T-helper 17 cell (primary cell): ENCODE measurements around the gene ARL10. TPM values are rescaled to one million over a fixed set of nuclear protein-coding genes. Genes with fewer than 3 reads are reported as not detected.
A peak's percentile ranks its signal among the peaks of the same experiment; 100 is the strongest.

ENCODE experiments used
- ATAC-seq: fragments of 150-1000 bp; cut with Tn5 transposase; 2 replicates; pipeline ENCODE4 v1.10.0; 2021; ENCODE audit warnings: mild to moderate bottlenecking, moderate library complexity
- DNase-seq, 3 donors: peaks; one replicate each; pipeline versions ENCODE4 v3.0.0 to v3.0.0-alpha.2; 2020 to 2021
- H3K9me3 ChIP-seq: one replicate; pipeline ENCODE4 v1.7.0; 2013; ENCODE audit warnings: low read length, mild to moderate bottlenecking; ENCODE audit not compliant: control insufficient read depth, poor library complexity, severe bottlenecking
- H3K27ac Mint-ChIP-seq: one replicate; pipeline ENCODE4 v1.8.0; 2022; ENCODE audit warnings: mild to moderate bottlenecking, moderate library complexity, mixed read lengths
- H3K27me3 Mint-ChIP-seq: one replicate; pipeline ENCODE4 v1.8.0; 2022; ENCODE audit warnings: mixed read lengths
- H3K36me3 Mint-ChIP-seq: one replicate; pipeline ENCODE4 v1.8.0; 2022; ENCODE audit warnings: low read depth, mixed read lengths
- H3K4me1 Mint-ChIP-seq: one replicate; pipeline ENCODE4 v1.8.0; 2022; ENCODE audit warnings: mild to moderate bottlenecking, mixed read lengths
- H3K4me3 Mint-ChIP-seq: one replicate; pipeline ENCODE4 v1.8.0; 2022; ENCODE audit warnings: mild to moderate bottlenecking, moderate library complexity, mixed read lengths
- total RNA-seq, 4 donors: library from RNA in 2 of 4; stranded (reverse) in 2 of 4; gene quantifications; one replicate each; pipeline ENCODE4 v1.2.3 and lab custom pipeline; 2022 to 2026

ARL10 gene
- total RNA-seq, 2 donors from 2014 or later, result 7.3 to 7.6 TPM

DNA sequence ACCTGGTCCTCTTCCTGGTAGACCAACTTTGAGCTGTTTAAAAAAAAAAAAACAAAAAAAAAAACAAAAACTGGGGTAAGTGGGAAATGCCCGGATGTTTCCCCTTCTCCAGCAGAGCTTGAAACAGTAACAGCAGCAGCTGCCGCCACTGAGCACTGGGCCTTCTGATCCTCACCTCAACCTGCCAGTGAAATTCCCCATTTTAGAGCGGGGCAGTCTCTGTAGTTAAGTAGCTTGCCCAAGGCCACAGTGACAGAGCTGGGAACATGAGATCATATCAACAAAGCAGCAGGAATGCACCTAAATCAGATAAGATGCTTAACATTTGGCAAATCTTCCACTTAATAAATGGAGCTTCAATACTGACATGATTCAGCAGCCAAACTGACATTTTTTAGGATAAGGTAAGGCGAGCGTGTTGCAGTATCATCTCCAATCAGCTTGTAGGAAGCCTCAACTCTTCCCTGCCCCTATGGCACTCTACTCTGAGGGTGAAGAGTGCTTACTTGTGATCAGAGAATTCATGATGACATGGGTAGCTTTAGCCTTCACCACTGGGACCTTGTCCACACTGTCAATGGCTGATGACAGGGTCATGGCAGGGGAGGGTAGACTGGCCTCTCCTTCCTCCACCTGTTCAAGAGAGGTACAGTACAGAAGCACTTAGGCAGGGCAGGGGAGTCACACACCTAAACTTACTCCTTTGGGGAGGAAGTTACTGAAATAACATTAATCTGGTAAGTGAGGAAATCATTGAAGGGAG is 13.0 kb upstream of the ARL10 start:
- H3K27ac Mint-ChIP-seq, result peak overlapping the region; percentile 83
- no peak for ATAC-seq

DNA sequence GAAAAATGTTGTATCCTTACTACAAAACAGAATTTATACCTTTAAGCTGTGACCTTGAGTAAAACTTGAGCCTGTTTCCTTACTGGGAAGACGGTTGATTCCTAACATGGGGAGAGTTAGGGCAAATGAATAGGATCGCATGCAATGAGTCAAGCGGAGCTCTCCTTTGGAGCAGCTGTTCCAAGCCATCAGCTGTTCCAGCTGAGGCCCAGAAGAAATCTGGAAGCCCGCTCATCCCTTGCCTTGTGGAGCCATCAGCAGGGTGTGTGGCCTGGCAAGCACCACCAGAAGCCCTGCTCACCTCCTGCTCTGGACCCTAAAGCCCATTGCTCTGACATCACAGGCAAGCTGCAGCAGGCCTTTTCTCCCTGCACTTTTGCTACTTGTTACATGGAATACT is 11.8 kb upstream of the ARL10 start:
- Mint-ChIP-seq H3K27ac (peak overlapping the region; percentile 83), H3K27me3 (no peaks in the 10 kb centered on the region), H3K4me3 (no peak overlapping the region), H3K4me1 (peaks cover 28% of the 10 kb centered on the region), H3K36me3 (peaks cover 11% of the 10 kb centered on the region)
- DNase-seq (no peak), ATAC-seq (no peak)
- no peaks in the 10 kb centered on the region for H3K9me3 ChIP-seq

More for the DNA sequence above, 13.0 kb upstream of the ARL10 start:
- no peak for DNase-seq
- H3K4me3 Mint-ChIP-seq, result no peak overlapping the region
- no peaks in the 10 kb centered on the region for H3K27me3 Mint-ChIP-seq
- peaks cover 25% of the 10 kb centered on the region for H3K4me1 Mint-ChIP-seq
- peaks cover 14% of the 10 kb centered on the region for H3K36me3 Mint-ChIP-seq
- no peaks in the 10 kb centered on the region for H3K9me3 ChIP-seq

DNA sequence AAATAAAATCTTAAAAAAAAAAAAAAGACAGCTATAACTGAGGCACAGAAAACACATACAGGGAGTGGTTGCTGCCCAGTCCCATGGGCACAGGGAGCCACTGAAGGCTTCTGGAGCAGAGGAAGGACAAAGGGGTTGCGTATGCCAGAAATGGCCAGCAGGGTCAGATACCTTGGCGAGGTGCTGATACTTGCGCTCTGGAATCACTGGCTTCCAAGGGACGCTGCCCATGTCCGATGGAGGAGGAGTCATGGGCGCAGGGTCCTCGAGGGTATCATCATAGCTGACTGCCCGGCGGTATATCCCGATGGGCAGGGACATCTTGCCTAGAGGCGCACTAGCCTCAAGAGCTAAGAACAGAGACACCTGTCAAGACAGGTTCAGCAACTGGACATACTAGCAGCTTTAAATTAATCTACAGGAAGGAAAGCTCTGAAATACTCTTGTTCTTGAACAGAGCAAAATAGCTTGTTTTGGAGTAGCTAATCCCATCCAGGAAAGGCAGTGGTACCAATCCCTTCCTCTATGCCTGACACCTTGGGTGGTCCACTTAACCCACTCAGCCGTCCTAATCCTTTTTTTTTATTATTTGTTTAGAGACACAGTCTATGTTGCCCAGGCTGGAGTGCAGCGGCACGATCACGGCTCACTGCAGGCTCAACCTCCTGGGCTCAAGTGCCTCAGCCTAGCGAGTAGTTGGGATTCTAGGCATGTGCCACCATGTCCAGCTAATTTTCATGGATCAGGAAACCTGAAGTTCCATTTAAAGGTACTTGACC is 9.7 kb upstream of the ARL10 start:
- Mint-ChIP-seq H3K4me1 (peaks cover 30% of the 10 kb centered on the region), H3K27me3 (no peaks in the 10 kb centered on the region), H3K36me3 (peaks cover 11% of the 10 kb centered on the region), H3K27ac (no peak overlapping the region), H3K4me3 (no peak overlapping the region)
- no peak for ATAC-seq
- DNase-seq, result no peak
- no peaks in the 10 kb centered on the region for H3K9me3 ChIP-seq

DNA sequence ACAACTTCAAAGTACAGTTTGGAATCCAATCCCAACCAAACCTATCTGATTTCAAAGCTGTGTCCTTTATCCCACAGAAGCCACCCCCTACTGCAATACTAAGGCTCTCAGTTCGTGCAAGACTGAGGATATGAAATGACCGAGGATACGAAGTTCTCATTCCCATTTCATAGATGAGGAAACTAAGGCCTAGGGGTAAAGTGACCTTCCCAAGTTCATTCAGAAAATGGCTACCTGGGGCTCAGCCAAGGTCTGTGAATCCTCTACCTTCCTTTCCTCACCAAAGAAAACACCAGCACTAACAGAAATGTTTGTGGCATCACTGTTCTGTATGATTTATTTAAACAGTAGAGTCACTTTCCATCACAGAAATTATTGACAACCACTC is 9.1 kb upstream of the ARL10 start:
- DNase-seq, result no peak
- no peaks in the 10 kb centered on the region for H3K9me3 ChIP-seq
- H3K36me3 Mint-ChIP-seq, result peaks cover 11% of the 10 kb centered on the region
- no peaks in the 10 kb centered on the region for H3K27me3 Mint-ChIP-seq
- ATAC-seq, result no peak
- H3K27ac Mint-ChIP-seq, result no peak overlapping the region
- no peak overlapping the region for H3K4me3 Mint-ChIP-seq
- peaks cover 35% of the 10 kb centered on the region for H3K4me1 Mint-ChIP-seq

DNA sequence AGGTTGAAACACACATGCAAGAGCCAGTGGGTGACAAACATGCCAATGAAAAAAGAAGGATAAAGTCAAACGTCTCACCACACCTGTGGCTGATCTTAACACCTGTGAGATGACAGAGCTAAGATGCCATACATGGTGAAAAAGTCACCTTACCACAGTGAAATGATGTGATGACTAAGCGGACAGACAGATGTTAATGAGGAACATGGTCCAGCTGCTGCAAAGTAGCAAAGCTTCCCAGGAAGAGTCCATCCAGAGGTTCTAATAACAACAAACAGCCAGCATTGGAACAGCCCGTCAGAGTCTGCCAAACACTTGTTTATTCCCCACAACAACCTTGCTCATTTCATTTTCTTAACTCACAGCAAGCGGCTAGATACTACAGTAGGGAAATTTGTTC is 5.6 kb upstream of the ARL10 start:
- ATAC-seq (no peak), DNase-seq (no peak)
- H3K36me3 Mint-ChIP-seq, result peaks cover 4% of the 10 kb centered on the region
- peak overlapping the region; percentile 91 for H3K27ac Mint-ChIP-seq
- peaks cover 29% of the 10 kb centered on the region for H3K4me1 Mint-ChIP-seq
- peak overlapping the region; percentile 61 for H3K4me3 Mint-ChIP-seq
- H3K27me3 Mint-ChIP-seq, result no peaks in the 10 kb centered on the region
- no peaks in the 10 kb centered on the region for H3K9me3 ChIP-seq

DNA sequence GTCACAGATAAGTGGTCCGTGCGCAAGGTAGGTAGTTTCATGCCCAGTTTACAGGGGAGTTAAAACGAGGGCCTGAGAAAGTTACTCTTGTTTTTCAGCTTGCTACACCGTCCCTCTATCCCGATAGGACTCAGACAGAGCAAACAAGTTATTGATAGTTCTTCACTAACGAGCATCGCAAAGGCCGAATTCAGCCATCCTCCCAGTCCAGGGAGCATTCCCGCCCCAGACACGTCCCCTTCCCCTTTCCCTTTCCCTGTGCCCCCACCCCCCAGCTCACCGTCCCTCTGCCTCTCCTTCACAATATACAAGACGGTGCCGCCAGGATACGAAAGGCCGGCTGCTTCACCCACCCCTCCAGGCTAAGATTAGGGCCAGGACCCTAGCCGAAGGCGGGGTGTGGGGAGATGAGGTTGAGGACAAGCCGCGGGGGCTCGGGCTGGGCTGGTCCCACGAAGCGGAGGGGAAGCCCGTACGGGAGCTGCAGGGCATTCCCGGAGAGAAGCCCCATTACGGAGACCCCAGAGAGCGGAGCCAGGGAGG is 4.3 kb upstream of the ARL10 start:
- Mint-ChIP-seq H3K27ac (peak overlapping the region; percentile 91), H3K36me3 (peaks cover 4% of the 10 kb centered on the region), H3K4me3 (peak overlapping the region; percentile 94), H3K27me3 (no peaks in the 10 kb centered on the region), H3K4me1 (peaks cover 25% of the 10 kb centered on the region)
- no peaks in the 10 kb centered on the region for H3K9me3 ChIP-seq
- DNase-seq, result no peak
- no peak for ATAC-seq

DNA sequence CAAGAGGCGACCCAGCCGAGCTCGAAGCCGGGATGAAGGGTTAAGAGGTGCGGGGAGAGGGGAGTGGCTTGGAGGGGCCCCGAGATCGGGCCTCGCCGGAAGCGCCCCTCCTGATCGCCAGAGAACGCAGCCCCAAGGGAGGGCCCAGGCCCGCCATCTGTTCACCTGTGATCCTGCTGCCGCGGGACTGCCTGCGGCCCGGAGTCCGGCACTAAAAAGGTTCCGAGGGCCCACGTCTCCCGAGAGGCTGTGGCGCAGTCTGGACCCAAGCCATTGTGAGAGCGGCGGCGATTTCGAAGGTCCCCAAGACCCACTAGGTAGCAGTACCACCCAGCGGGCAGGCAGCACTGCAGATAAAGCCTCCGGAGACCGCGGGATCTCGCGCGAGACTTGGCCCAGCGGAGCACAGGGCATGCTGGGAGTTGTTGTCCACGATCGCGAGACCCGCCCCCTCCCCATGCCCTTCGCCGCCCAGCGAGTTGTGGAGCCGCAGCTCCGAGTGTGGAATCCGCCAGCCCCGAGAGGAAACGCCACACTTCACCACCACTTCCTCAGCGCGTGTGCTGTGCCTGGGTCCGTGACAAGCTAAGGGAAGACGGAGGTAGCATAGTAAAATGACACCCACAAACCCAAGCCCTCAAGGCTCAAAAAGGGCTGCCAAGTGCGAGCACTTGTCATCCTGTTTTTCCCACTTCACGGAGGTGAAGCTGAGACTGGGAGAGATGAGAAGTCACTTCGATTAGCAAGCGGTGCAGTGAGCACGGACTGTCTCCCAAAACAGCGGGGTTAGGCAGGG is 3.7 kb upstream of the ARL10 start, which contains the start of gene KIAA1191:
KIAA1191 (minus strand) TSS at position 328 of the 796 bp plus-strand sequence. CDS start 2,256 bp downstream, outside the sequence.
- no peaks in the 10 kb centered on the region for H3K9me3 ChIP-seq
- Mint-ChIP-seq H3K27ac (peak within 1 kb of the TSS; percentile 91), H3K4me1 (peaks cover 25% of the 10 kb centered on the region), H3K36me3 (peaks cover 4% of the 10 kb centered on the region), H3K27me3 (no peaks in the 10 kb centered on the region), H3K4me3 (peak within 1 kb of the TSS; percentile 94)
- DNase-seq (peak; percentile 87 to 88 (median 87)), ATAC-seq (peak; percentile 93)

DNA sequence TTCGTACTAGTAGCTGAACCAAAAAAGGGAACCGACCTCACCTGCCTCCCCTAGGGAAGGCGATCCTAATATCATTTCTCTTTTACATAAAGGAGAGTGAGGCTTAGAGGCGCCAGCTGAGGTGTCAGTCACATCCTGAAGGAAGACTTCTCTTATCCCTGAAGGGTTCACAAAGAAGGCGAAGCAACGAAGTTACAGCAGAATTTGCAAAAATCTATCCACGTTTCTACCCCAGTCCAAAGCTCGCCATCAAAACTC is 3.1 kb upstream of the ARL10 start:
- DNase-seq, result no peak
- H3K4me3 Mint-ChIP-seq, result peak overlapping the region; percentile 94
- no peak for ATAC-seq
- no peaks in the 10 kb centered on the region for H3K27me3 Mint-ChIP-seq
- H3K36me3 Mint-ChIP-seq, result peaks cover 4% of the 10 kb centered on the region
- peak overlapping the region; percentile 91 for H3K27ac Mint-ChIP-seq
- H3K9me3 ChIP-seq, result no peaks in the 10 kb centered on the region
- H3K4me1 Mint-ChIP-seq, result peaks cover 25% of the 10 kb centered on the region

DNA sequence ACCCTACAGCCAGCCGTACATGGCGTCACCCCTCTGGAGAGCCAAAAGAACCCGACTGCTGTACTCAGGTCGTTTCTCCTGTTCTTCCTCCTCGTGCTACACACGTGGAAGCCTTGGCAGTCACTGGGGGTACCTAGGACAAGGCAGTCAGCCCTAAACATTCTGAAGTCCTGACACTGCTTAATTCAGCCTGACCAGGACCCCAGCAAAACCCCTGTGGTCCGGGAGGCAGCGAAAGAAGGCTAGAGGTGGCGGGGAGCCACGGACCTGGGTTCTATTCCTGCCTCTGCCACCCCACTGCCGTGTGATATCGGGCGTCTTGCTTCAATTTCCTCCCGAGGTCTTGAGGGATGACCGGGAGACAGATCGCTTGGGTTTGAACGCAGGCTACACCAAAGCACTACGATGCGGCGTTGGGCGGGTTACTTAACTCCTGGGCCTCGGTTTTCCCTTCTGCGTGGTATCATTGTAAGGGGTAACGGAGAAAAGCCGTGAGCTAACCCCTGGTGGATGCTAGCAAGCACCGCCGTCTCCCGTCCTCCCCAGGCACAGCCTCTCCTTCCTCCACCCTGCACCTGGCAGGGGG is 429 bp upstream of the ARL10 start:
- H3K4me1 Mint-ChIP-seq, result peaks cover 18% of the 10 kb centered on the region
- H3K9me3 ChIP-seq, result no peaks in the 10 kb centered on the region
- ATAC-seq, result no peak
- H3K4me3 Mint-ChIP-seq, result peak overlapping the region; percentile 68
- no peaks in the 10 kb centered on the region for H3K36me3 Mint-ChIP-seq
- H3K27ac Mint-ChIP-seq, result peak overlapping the region; percentile 51
- no peaks in the 10 kb centered on the region for H3K27me3 Mint-ChIP-seq
- no peak for DNase-seq

DNA sequence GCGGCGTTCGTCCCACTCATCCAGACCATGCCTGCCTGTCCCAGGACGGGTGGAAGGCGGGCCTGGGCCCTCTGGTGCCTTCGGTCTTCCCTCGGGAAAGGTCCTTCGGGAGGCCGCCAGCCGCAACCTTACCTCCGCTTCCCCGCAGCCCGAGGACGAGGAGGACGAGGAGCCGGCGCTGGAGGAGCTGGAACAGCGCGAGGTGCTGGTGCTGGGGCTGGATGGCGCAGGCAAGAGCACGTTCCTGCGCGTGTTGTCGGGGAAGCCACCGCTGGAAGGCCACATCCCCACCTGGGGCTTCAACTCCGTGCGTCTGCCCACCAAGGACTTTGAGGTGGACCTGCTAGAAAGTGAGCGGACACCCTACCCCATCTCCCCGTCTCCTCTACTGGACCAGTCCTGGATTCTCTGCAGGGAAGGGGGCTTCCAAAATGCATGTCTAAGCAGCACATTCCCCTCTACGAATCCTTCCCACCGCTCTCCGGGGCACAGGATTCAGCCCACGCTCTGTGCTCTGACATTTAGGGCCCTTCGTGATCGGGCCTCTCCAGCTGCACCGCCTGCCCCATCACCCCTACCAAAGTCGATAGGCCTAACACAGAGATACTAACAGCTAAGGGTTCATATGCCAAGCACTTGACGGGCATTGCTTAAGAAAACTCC is 1.1 kb downstream of the ARL10 start:
- peaks cover 14% of the 10 kb centered on the region for H3K4me1 Mint-ChIP-seq
- DNase-seq (no peak), ATAC-seq (no peak)
- peak overlapping the region; percentile 24 for H3K27ac Mint-ChIP-seq
- peak overlapping the region; percentile 85 for H3K4me3 Mint-ChIP-seq
- no peaks in the 10 kb centered on the region for H3K27me3 Mint-ChIP-seq
- H3K36me3 Mint-ChIP-seq, result no peaks in the 10 kb centered on the region
- no peaks in the 10 kb centered on the region for H3K9me3 ChIP-seq

DNA sequence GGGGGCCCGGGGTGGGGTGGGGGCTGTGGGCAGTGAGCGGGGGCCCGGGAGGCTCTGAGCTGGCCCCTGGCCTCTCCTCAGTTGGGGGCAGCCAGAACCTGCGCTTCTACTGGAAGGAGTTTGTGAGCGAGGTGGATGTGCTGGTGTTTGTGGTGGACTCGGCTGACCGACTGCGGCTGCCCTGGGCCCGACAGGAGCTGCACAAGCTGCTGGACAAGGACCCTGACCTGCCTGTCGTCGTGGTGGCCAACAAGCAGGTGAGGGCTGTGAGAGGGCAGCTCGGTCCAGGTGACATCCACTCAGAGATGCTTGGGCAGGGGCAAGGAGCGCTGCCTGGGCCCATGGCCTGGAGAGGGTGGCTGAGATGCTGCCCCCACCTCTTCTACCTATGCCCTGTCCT is 3.4 kb downstream of the ARL10 start:
- DNase-seq (no peak), ATAC-seq (no peak)
- no peak overlapping the region for H3K4me3 Mint-ChIP-seq
- peaks cover 9% of the 10 kb centered on the region for H3K4me1 Mint-ChIP-seq
- no peak overlapping the region for H3K27ac Mint-ChIP-seq
- H3K36me3 Mint-ChIP-seq, result no peaks in the 10 kb centered on the region
- H3K27me3 Mint-ChIP-seq, result no peaks in the 10 kb centered on the region
- no peaks in the 10 kb centered on the region for H3K9me3 ChIP-seq

DNA sequence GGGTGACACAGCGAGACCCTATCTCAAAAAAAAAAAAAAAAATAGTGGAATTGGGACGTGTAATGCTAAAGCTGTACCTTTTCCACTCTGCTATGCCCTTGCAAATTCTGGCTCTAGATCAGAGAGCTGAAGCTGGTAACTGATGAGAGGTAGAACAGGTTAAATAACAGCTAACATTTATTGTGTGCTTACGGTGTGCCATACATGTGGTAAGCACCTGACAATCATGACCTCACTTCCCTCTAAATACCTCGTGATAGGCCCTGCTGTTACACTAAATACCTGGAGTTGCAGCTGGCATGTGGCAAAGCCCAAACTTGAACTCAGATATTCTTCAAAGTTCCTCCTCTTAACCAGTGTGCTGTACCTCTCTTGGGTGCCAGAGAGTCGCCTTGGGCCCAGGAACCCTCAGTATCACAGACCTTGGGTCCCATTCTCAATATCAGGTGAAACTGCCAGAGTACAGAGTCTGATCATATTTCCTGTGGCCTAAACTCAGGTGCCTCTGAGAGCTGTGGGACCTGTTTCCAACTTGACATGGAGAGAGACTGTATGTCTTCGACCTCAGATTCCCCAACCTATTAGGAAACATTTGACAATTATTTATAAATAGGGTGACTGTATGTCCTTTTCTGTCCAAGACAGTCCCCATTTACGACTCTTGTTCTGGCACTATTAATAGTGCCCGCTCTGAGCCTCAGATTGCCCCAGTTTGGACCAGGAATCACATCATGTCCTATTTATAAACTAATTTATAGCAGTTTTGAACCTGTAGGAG is 4.8 kb downstream of the ARL10 start:
- H3K4me1 Mint-ChIP-seq, result peaks cover 9% of the 10 kb centered on the region
- no peaks in the 10 kb centered on the region for H3K9me3 ChIP-seq

More for the DNA sequence above, 4.8 kb downstream of the ARL10 start:
- Mint-ChIP-seq H3K36me3 (no peaks in the 10 kb centered on the region), H3K27me3 (no peaks in the 10 kb centered on the region), H3K4me3 (no peak overlapping the region), H3K27ac (no peak overlapping the region)
- ATAC-seq (no peak), DNase-seq (no peak)
